Prostate gland (tissue), 2 donors: ENCODE data around the gene ZNF718.
"Not testable (repeated sequence)": the region's sequence is repeated elsewhere in the genome, so short reads cannot be mapped to it uniquely, and the experiment has no call there.

Experiments
- CTCF ChIP-seq, 4 experiments: fragments of 200-600 bp in 2 of 4; fragments of 450-650 bp in 2 of 4; sonication (generic) in 2 of 4; IDR thresholded peaks; 1 replicate in 3 of 4; 2 replicates in 1 of 4; pipeline ENCODE4 v1.5.1; 2016 to 2019; ENCODE audit warnings: antibody characterized with exemption in 4 of 4, mild to moderate bottlenecking in 2 of 4, moderate library complexity in 2 of 4
- POLR2A ChIP-seq: fragments of 450-650 bp; IDR thresholded peaks from one replicate; pipeline ENCODE4 v1.6.1; 2016; ENCODE audit warnings: antibody characterized with exemption, mild to moderate bottlenecking
- POLR2AphosphoS5 ChIP-seq: sonication (generic); formaldehyde crosslinking; IDR thresholded peaks from one replicate; pipeline ENCODE4 v1.6.1; 2017; ENCODE audit warnings: antibody characterized with exemption

- TF ChIP-seq CTCF (IDR thresholded peaks at IDR 0.05); POLR2AphosphoS5; POLR2A: not testable (repeated sequence)
Measured at GRCh38 chr4:182225-182624, 57.9 kb downstream of the ZNF718 start.
